HG02981 (cell line): ENCODE data around the gene FAF2.
"Not testable (repeated sequence)": the region's sequence is repeated elsewhere in the genome, so short reads cannot be mapped to it uniquely, and the experiment has no call there.

Experiments
- ATAC-seq: cut with Tn5 transposase; IDR thresholded peaks from one replicate; pipeline ENCODE4 v1.9.1; 2021; ENCODE audit warnings: mild to moderate bottlenecking, moderate library complexity; ENCODE audit not compliant: unreplicated experiment

FAF2 gene

DNA sequence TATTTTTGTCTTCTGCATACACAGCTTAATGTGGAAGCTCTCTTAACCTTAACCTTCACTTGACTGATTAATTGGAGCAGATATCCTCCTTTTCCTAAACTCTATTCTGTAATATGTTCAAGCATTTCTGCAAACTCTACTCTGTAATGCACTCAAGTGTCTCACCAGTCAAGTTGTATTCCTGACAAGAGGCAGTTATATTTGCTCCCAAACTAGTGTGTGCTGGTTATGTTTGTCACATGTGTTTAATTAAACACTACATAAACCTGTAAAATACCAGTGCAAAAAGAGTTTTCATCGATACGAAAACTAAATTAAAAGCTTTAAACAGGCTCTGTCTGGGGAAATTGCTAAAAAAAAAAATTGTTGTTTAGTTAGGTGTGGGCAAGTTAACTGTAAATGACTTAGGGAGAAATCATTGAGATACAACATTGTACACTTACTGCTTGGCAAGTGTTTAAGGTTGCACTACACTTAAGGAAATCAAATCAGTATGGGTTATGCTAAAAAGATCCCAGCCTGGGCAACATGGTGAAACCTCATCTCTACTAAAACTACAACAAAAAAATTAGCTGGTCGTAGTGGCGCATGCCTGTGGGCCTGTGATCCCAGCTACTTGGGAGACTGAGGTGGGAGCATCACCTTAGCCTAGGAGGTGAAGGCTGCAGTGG is 6.7 kb downstream of the FAF2 start:
- no peak for ATAC-seq

- no peak for ATAC-seq
Measured at GRCh38 chr5:176458904-176459561, 10.8 kb downstream of the FAF2 start.

GRCh38 chr5:176461349-176461748 is 13.2 kb downstream of the FAF2 start:
- no peak for ATAC-seq

GRCh38 chr5:176463113-176463764 is 15.1 kb downstream of the FAF2 start:
- no peak for ATAC-seq

- ATAC-seq: no peak
Measured at GRCh38 chr5:176466245-176466871, 18.2 kb downstream of the FAF2 start.

DNA sequence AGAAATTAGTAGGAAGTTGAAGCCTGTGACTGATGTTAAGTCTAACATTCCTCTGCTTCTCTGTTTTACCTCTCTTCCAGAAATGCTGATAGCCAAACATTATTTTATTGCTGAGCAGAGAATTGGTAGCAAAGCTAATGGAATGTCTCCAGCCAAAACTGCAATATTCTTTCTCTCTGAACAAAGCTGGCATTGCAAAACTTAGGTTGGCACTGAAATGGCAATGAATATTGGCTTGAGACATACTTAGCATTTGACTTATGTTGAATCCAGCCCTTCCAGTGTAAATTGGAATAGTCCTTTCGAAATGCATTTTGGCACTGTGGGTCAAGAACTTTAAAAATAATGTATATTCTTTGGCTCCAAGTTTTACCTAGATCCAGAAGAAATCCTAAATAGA is 21.1 kb downstream of the FAF2 start:
- no peak for ATAC-seq

- no peak for ATAC-seq
Measured at GRCh38 chr5:176470539-176470938, 22.4 kb downstream of the FAF2 start.

GRCh38 chr5:176471098-176471497 is 22.9 kb downstream of the FAF2 start:
- no peak for ATAC-seq

DNA sequence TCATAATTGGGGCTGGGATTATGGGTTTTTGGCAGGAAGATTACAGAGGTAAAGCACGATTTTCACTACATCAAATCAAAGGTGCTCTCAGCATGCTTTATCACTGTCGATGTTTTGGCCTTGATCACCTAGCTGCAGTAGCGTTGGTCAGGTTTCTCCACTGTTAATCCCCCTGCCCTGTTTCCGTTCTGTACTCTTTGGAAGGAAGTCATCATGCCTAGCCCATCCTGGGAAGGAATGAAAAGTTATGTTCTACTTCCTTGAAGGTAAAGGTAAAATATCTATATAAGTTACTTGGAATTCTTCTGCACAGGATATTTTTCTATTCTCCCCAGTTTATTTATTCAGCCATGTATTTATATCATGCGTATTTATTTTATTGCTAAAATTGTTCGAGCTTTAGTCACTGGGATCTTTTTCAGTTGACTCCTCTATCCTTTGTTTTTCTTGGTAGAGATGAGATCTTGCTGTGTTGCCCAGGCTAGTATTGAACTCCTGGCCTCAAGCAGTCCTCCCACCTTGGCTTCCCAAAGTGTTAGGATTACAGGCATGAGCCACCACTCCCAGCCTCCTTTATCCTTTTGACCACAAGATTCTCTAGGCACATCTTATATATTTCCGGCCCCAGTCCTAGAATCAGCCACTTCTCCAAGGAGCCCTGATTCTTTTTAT is 25.3 kb downstream of the FAF2 start:
- ATAC-seq: no peak

- no peak for ATAC-seq
Measured at GRCh38 chr5:176474476-176474875, 26.3 kb downstream of the FAF2 start.

- ATAC-seq: no peak
Measured at GRCh38 chr5:176481711-176482110, 33.5 kb downstream of the FAF2 start.

- ATAC-seq: no peak
Measured at GRCh38 chr5:176485176-176485575, 37.0 kb downstream of the FAF2 start.

GRCh38 chr5:176486189-176486757 is 38.1 kb downstream of the FAF2 start:
- ATAC-seq: no peak

DNA sequence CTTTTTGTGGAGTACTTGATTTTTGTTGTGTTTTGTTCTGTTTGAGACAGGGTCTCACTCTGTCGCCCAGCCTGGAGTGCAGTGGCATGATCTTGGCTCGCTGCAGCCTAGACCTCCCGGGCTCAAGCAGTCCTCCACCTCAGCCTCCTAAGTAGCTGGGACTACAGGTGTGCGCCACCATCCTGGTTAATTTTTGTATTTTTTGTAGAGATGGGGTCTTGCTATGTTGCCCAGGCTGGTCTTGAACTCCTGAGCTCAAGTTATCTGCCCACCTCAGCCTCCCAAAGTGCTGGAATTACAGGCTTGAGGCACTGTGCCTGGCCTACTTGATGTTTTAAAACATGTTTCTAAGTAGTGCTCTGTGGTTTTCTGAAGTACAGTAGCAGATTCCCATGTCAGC is 39.0 kb downstream of the FAF2 start:
- ATAC-seq: not testable (repeated sequence)

DNA sequence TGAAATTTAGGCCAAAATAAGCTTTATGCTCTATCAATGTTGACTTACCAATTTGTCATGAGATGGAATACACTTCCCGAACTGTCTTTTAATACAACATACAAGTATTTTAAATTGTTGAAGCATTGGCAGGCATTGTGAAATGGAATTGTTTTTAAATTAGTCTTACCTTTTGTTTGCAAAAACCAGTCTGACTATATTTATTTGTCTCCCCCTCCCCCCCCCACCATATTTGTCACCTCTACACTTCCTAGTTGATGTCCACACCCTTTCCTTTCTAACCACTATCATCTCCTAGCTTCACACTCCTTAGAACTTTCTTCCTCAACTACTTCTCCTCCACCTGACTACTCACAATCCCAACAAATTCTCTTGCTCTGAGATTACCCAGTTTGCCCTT is 40.9 kb downstream of the FAF2 start:
- no peak for ATAC-seq

DNA sequence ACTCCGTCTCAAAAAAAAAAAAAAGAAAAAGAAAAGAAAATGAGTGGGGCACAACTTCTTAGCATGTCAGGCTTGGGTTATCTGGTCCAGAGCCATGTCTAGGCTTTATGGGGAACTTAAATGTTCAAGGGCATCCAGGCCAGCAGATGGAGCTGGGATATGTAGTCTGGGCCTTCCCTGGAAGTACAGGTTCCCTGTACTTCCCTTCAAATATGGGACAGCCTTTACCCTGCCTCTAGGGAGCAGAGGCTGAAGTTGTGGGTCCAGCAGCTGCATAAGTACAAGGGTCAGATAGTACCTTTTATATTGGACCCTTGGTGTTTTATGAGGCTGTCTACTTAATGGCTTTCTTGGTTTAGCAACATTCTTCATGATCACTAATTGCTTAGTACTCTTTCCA is 42.1 kb downstream of the FAF2 start:
- ATAC-seq: no peak

- no peak for ATAC-seq
Measured at GRCh38 chr5:176491101-176491502, 42.9 kb downstream of the FAF2 start.

GRCh38 chr5:176491901-176492300 is 43.7 kb downstream of the FAF2 start:
- ATAC-seq: no peak

- no peak for ATAC-seq
Measured at GRCh38 chr5:176492431-176492830, 44.2 kb downstream of the FAF2 start.

GRCh38 chr5:176497852-176498251 is 49.7 kb downstream of the FAF2 start:
- no peak for ATAC-seq

GRCh38 chr5:176499273-176499672 is 51.1 kb downstream of the FAF2 start:
- ATAC-seq: no peak
